Measurements from ENCODE around the gene DNAJC8. TPM values are rescaled to one million over a fixed set of nuclear protein-coding genes. Genes with fewer than 3 reads are reported as not detected.

Gene DNAJC8
- total and polyA plus RNA-seq, 10 of the 15 experiments (the other 5 are each of a cell fraction or from before 2014, with no cell fraction given): 91.2 to 296 (median 152) TPM

- Histone ChIP-seq H3K4me3 (no peak overlapping the region), H3K4me1 (ENCODE audit: control insufficient read depth, insufficient read depth, low read length) (peaks cover 26% of the 10 kb centered on the region), H4K20me1 (ENCODE audit: control insufficient read depth, insufficient read depth) (no peaks in the 10 kb centered on the region), H3K79me2 (ENCODE audit: control insufficient read depth, insufficient read depth, low read length) (peaks cover 3% of the 10 kb centered on the region), H3K27ac (ENCODE audit: control insufficient read depth, insufficient read depth) (peak overlapping the region; percentile 62), H2AFZ (ENCODE audit: control insufficient read depth, low read depth, low read length) (peak overlapping the region; percentile 72), H3K36me3 (ENCODE audit: control insufficient read depth in 2 of 2, insufficient read depth in 2 of 2, low read length in 1 of 2) (no peaks in the 10 kb centered on the region), H3K9me3 (replicated peaks; ENCODE audit: control insufficient read depth, insufficient read depth, low read length) (no peaks in the 10 kb centered on the region), H3K4me2 (ENCODE audit: control insufficient read depth, insufficient read depth) (no peak overlapping the region), H3K27me3 (replicated peaks in 1 of 2; ENCODE audit: control insufficient read depth in 2 of 2, insufficient read depth in 2 of 2, low read length in 1 of 2) (no peaks in the 10 kb centered on the region), H3K9ac (ENCODE audit: control insufficient read depth, insufficient read depth, low read length) (peak overlapping the region; percentile 16; the same call in 1 of the 2 replicates)
- FAIRE-seq: no peak
- DNase-seq (ENCODE audit: low read depth, low spot score): no peak
- CTCF ChIA-PET: interaction anchor here (0.7 to 4.5 kb wide), 28 partner anchors 8 to 627 kb away, joined by 3 to 138 read pairs (median 12); partner anchors contain the start of genes ATP5IF1, MED18 and PHACTR4
- in situ Hi-C loops (cut with MboI) (loop anchor here (5.0 kb wide), 1 partner anchor 352 kb away; no protein-coding TSS in a partner anchor), intact Hi-C loops (cut with micrococcal nuclease; ENCODE audit: unreplicated experiment) (loop anchor here (2.0 to 10.0 kb wide), 6 partner anchors 47 to 475 kb away; partner anchors contain the start of genes MED18, STX12 and THEMIS2)
- SMC1A ChIA-PET (ENCODE audit: uncharacterized antibody, unreplicated experiment): interaction anchor here (0.9 to 9.7 kb wide), 16 partner anchors 8 to 627 kb away, joined by 3 to 84 read pairs (median 14); partner anchors contain the start of genes ATP5IF1, DNAJC8 and MED18
- POLR2A ChIA-PET: interaction anchor here (0.6 to 7.6 kb wide), 11 partner anchors 9 to 476 kb away, joined by 3 to 125 read pairs (median 4); partner anchors contain the start of genes ATP5IF1, MED18 and SESN2
- TF ChIP-seq JUNB (IDR thresholded peaks at IDR 0.05): no peak
- no peak for TF ChIP-seq ZNF274 (IDR thresholded peaks at IDR 0.05; ENCODE audit: insufficient read depth, insufficient read length)
- no peak for TF ChIP-seq TCF3 (IDR thresholded peaks at IDR 0.05; ENCODE audit: borderline replicate concordance, insufficient read depth, low read depth, low read length)
- no peak for TF ChIP-seq CREM (IDR thresholded peaks at IDR 0.05; ENCODE audit: low read depth)
- no peak for TF ChIP-seq STAT1 (conservative IDR thresholded peaks at IDR 0.05)
- WGBS (ENCODE audit: insufficient coverage, insufficient replicate concordance, low lambda C conversion rate, missing lambda C conversion rate): 28% methylated on average over 4 of the region's 4 CpGs
- no peak for ATAC-seq
- no TSS peak for BruUV-seq (replicated peaks)
- RAD21 ChIA-PET (ENCODE audit: unreplicated experiment): interaction anchor here (0.5 to 4.5 kb wide), 17 partner anchors 9 to 353 kb away, joined by 3 to 34 read pairs (median 8); partner anchors contain the start of genes ATP5IF1, MED18, PHACTR4 and SESN2
Observed at GRCh38 chr1:28249866-28250295, 17.1 kb upstream of the DNAJC8 start.

All from GM12878 (cell line).